ENCODE measurements around the gene AKR1D1. TPM values are rescaled to one million over a fixed set of nuclear protein-coding genes. Genes with fewer than 3 reads are reported as not detected.

AKR1D1 gene
- total RNA-seq, 1 donor from 2014 or later: not detected

- no peak for DNase-seq (ENCODE audit: low spot score in 2 of 2, unreplicated experiment in 2 of 2)
- no peaks in the 10 kb centered on the region for H3K36me3 Mint-ChIP-seq
- no peak overlapping the region for H3K27ac Mint-ChIP-seq
- H3K4me3 Mint-ChIP-seq: no peak overlapping the region
- H3K4me1 Mint-ChIP-seq: peaks cover 11% of the 10 kb centered on the region
- TF ChIP-seq CTCF (IDR thresholded peaks at IDR 0.05; ENCODE audit: unreplicated experiment): no peak
- no peaks in the 10 kb centered on the region for H3K27me3 Mint-ChIP-seq (ENCODE audit: low read depth)
- peaks cover 13% of the 10 kb centered on the region for H3K9me3 Mint-ChIP-seq
Observed at GRCh38 chr7:138125598-138126111, 49.4 kb downstream of the AKR1D1 start.

GRCh38 chr7:138126928-138127327, 50.7 kb downstream of the AKR1D1 start:
- Mint-ChIP-seq H3K27ac (no peak overlapping the region), H3K27me3 (ENCODE audit: low read depth) (no peaks in the 10 kb centered on the region), H3K9me3 (peaks cover 13% of the 10 kb centered on the region), H3K4me3 (no peak overlapping the region), H3K4me1 (peaks cover 11% of the 10 kb centered on the region), H3K36me3 (no peaks in the 10 kb centered on the region)
- DNase-seq (ENCODE audit: low spot score in 2 of 2, unreplicated experiment in 2 of 2): no peak
- TF ChIP-seq CTCF (IDR thresholded peaks at IDR 0.05; ENCODE audit: unreplicated experiment): no peak

- no peaks in the 10 kb centered on the region for H3K27me3 Mint-ChIP-seq (ENCODE audit: low read depth)
- H3K27ac Mint-ChIP-seq: no peak overlapping the region
- TF ChIP-seq CTCF (IDR thresholded peaks at IDR 0.05; ENCODE audit: unreplicated experiment): no peak
- H3K4me3 Mint-ChIP-seq: no peak overlapping the region
- H3K36me3 Mint-ChIP-seq: no peaks in the 10 kb centered on the region
- no peak for DNase-seq (ENCODE audit: low spot score in 2 of 2, unreplicated experiment in 2 of 2)
- peaks cover 11% of the 10 kb centered on the region for H3K4me1 Mint-ChIP-seq
- peaks cover 18% of the 10 kb centered on the region for H3K9me3 Mint-ChIP-seq
Observed at GRCh38 chr7:138127996-138128395, 51.7 kb downstream of the AKR1D1 start.

- no peak for DNase-seq (ENCODE audit: low spot score in 2 of 2, unreplicated experiment in 2 of 2)
- Mint-ChIP-seq H3K4me3 (no peak overlapping the region), H3K27me3 (ENCODE audit: low read depth) (no peaks in the 10 kb centered on the region), H3K27ac (no peak overlapping the region), H3K9me3 (peaks cover 22% of the 10 kb centered on the region), H3K36me3 (no peaks in the 10 kb centered on the region), H3K4me1 (peaks cover 11% of the 10 kb centered on the region)
- no peak for TF ChIP-seq CTCF (IDR thresholded peaks at IDR 0.05; ENCODE audit: unreplicated experiment)
Observed at GRCh38 chr7:138129551-138130165, 53.4 kb downstream of the AKR1D1 start.

GRCh38 chr7:138137423-138138171, 61.3 kb downstream of the AKR1D1 start:
- peaks cover 1% of the 10 kb centered on the region for H3K4me1 Mint-ChIP-seq
- no peaks in the 10 kb centered on the region for H3K36me3 Mint-ChIP-seq

More at GRCh38 chr7:138137423-138138171, 61.3 kb downstream of the AKR1D1 start:
- DNase-seq (ENCODE audit: low spot score in 2 of 2, unreplicated experiment in 2 of 2): no peak
- TF ChIP-seq CTCF (IDR thresholded peaks at IDR 0.05; ENCODE audit: unreplicated experiment): no peak
- no peaks in the 10 kb centered on the region for H3K27me3 Mint-ChIP-seq (ENCODE audit: low read depth)
- H3K4me3 Mint-ChIP-seq: no peak overlapping the region
- no peak overlapping the region for H3K27ac Mint-ChIP-seq
- peaks cover 17% of the 10 kb centered on the region for H3K9me3 Mint-ChIP-seq
